ENCODE measurements around the gene FGF7.
"Not testable (repeated sequence)": the region's sequence is repeated elsewhere in the genome, so short reads cannot be mapped to it uniquely, and the experiment has no call there.

FGF7 gene

GRCh38 chr15:49423021-49423420, at the start of gene FGF7:
Gene FGF7 (plus strand): TSS chr15:49423242. CDS start chr15:49424298, 1,056 bp downstream.
- DNase-seq, result no peak

- no peak for DNase-seq
Measured at GRCh38 chr15:49379996-49380395, 43.0 kb upstream of the FGF7 start.

DNA sequence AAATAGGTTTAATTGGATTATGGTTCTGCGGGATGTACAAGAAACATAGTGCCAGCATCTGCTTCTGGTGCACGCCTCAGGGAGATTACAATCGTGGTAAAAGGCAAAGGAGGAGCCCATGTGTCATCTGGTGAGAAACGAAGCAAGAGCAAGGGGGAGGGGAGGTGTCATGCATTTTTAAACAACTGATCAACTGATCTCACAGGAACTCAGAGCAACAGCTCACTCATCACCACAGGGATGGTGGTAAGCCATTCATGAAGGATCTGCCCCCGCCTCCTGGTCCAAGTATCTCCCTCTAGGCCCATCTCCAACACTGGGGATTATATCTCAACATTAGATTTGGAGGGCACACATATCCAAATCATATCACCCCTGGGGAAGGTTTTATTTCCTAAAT, 42.1 kb upstream of the FGF7 start:
- DNase-seq, result no peak

DNA sequence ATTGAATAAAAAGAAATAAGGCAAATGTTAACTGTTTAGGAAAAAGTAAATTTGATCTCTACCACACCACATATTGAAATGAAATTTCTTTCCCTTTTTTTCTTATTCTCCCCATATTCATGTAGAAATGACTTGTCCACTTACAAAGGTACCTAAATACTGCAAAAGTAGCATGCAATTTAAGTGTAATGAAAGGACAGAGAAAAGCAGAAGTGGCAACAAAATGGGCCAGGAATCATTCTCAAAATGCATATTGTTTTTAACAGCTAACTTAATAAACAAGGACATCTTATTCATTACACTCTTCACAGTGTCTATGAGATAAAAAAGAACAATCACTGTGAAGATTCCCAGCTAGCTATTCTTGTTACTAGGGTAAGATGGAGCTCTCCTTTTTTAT, 40.6 kb upstream of the FGF7 start:
- DNase-seq, result no peak

DNA sequence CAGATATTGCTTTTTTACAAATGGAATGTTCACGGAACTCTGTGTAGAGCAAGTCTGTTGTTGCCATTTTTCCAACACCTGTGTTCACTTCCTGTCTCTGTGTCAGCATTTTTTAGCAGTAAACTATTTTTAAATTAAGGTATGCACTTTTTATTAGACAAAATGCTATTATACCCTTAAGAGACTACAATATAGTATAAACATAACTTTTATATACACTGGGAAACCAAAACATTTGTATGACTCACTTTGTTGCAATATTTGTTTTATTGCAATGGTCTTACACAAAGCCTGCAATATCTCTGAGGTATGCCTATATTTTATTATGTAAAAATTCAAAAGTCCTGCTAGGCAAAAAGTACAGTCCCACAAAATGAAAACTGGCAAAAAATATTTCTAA, 39.8 kb upstream of the FGF7 start:
- DNase-seq, result no peak

DNA sequence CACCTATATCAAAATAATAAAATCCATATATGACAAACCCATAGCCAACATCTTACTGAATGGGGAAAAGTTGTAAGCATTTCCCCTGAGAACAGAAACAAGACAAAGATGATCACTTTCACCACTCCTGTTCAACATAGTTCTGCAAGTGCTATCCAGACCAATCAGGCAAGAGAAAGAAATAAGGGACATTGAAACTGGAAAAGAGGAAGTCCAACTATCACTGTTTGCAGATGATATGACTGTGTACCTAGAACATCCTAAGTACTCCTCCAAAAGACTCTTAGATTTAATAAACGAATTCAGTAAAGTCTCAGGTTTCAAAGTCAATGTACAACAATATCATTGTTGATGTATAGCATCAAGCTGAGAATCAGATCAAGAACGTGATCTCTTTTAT, 35.6 kb upstream of the FGF7 start:
- no peak for DNase-seq

DNA sequence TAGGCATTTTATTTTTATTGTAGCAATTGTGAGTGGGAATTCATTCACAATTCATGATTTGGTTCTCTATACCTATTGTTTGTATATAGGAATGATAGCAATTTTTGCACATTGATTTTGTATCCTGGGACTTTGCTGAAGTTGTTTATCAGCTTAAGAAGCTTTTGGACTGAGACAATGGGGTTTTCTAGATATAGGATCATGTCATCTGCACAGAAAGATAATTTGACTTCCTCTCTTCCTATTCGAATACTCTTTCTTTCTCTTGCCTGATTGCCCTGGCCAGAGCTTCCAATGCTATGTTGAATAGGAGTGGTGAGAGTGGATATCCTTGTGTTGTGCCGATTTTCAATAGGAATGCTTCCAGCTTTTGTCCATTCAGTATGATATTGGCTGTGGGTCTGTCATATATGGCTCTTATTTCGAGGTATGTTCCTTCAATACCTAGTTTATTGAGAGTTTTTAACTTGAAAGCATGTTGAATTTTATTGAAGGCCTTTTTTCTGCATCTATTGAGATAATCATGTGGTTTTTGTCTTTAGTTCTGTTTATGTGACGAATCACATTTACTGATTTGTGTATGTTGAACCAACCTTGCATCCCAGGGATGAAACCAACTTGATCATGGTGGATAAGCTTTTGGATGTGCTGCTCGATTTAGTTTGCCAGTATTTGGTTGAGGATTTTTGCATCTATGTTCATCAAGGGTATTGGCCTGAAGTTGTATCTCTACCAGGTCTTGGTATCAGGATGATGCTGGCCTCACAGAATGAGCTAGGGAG, 20.3 kb upstream of the FGF7 start:
- DNase-seq, result not testable (repeated sequence)

GRCh38 chr15:49406352-49407118, 16.5 kb upstream of the FGF7 start:
- DNase-seq, result no peak

GRCh38 chr15:49410641-49411040, 12.4 kb upstream of the FGF7 start:
- no peak for DNase-seq

DNA sequence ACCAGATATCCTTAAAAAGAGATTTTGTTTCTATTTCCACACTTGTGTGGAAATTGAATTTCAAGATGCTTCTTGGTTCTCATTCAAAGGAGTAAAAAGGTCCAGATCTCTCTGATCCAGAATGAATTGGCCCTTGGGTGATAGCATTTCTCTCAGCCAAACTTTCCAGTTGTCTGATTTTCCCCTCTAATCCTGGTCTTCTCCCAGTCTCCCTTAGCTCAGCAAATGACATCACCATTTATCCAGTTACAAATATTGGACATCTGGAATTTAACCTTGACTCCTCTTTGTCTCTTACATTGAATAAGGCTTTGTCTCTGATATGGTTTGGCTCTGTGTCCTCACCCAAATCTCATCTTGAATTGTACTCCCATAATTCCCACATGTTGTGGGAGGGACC, 10.2 kb upstream of the FGF7 start:
- no peak for DNase-seq

DNA sequence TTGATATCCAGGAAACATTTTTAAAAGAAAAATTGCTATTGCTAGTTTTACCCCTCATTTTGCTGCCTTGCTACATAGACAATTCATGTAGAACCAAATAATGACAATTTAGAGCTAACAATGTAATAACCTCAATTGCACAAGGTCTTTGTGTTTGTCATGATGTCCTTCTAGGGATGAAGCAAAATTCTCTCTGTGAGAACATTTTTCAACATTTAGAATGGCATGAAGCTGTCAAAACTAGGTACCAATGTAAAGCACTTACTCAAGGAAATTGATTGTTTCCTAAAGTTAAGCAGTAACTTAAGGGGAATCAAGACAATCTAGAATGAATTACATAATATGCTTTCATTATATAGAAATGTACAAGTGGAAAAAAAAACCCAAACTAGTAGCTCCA, 7.9 kb upstream of the FGF7 start:
- no peak for DNase-seq

DNA sequence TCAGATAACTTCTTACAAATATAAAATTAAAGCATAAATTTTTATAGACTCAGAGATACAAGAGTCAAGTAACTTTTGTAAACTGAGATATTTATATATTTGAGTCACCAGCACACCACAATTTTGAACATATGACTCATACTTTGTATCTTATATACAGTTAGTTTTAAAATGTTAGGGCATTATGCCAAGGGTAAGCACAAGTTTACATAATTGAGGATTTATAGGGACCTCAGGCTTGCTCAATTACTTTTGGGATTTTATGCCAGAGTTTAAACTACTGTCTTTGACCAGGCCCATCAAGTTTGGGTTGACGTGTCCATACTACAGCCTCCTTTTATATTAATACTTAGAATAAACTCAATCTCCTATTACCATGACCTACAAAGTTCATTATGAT, 7.4 kb upstream of the FGF7 start:
- no peak for DNase-seq

GRCh38 chr15:49418811-49419210, 4.2 kb upstream of the FGF7 start:
- DNase-seq, result no peak

GRCh38 chr15:49421991-49422390, 1.1 kb upstream of the FGF7 start:
- peak; percentile 10 for DNase-seq

- no peak for DNase-seq
Measured at GRCh38 chr15:49423901-49424550, 984 bp downstream of the FGF7 start.

GRCh38 chr15:49424954-49425353, 1.9 kb downstream of the FGF7 start:
- no peak for DNase-seq

GRCh38 chr15:49427372-49427771, 4.3 kb downstream of the FGF7 start:
- DNase-seq, result no peak

GRCh38 chr15:49428409-49429095, 5.5 kb downstream of the FGF7 start:
- no peak for DNase-seq

DNA sequence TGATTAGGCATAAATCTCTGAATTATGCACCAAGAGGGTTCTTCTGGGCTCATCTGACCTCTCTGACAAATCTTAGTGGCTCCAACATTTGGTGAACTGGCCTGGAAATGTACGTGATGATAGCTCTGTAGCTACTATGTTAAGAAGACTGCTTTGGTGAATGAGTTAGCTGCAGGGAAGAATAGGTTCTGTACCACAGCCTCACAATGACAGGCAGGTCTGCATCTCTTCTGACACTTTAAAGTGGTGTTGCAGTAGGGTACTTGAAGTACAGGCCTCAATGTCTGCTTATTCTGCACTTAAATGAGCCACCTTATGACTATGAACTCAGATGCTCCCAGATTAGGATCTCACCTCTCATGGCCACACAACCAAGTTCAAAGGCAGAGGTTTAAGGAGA, 7.0 kb downstream of the FGF7 start:
- no peak for DNase-seq

DNA sequence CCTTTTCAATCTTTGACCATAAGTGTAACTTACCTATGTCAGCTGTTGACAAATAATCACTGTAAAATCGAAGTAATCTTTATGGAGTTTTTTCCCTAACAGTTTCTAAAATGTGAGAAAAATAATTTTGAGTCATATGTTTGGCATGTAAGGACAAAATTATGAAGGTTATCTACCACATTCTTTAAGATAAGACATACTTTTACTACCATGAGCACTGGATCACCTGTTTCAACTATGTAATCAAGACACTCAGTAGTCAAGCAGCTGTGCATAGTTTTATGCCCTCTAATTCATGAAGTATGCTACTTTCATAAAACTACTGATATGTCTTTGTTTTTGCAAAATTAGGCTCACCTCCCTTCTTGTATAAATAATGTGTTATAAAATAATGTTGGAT, 12.1 kb downstream of the FGF7 start:
- DNase-seq, result no peak

- no peak for DNase-seq
Measured at GRCh38 chr15:49436751-49437150, 13.7 kb downstream of the FGF7 start.

GRCh38 chr15:49438962-49439631, 16.1 kb downstream of the FGF7 start:
- DNase-seq, result no peak
